Renal cortex interstitium (tissue), 15 donors: ENCODE results near the gene LIPI. TPM values are rescaled to one million over a fixed set of nuclear protein-coding genes. Genes with fewer than 3 reads are reported as not detected.
"Not testable (repeated sequence)": the region's sequence is repeated elsewhere in the genome, so short reads cannot be mapped to it uniquely, and the experiment has no call there.

ENCODE experiments used
- DNase-seq, 11 donors: peaks; one replicate each; pipeline ENCODE4 v3.0.0-alpha.2; 2013; ENCODE audit warnings: low read depth in 9 of 11, low spot score in 4 of 11; ENCODE audit errors: extremely low read depth in 1 of 11
- long read RNA-seq, 16 experiments: transcript quantifications; one replicate each; lab custom pipeline, GENCODE V29; 2026
- polyA plus RNA-seq, 3 donors: library from polyadenylated mRNA; unstranded; fragments of 120-200 nt; gene quantifications; one replicate each; pipeline ENCODE4 v1.2.1, GENCODE V29; 2013; ENCODE audit not compliant: insufficient read length in 3 of 3

Gene LIPI
- polyA plus RNA-seq: under 1 TPM; 0.16 to 0.68 (median 0.40) TPM
- long read RNA-seq, donor 1: 0 reads
- long read RNA-seq, donor 2: 0 reads
- long read RNA-seq, donor 3: 0 reads
- long read RNA-seq, donor 4: 0 reads
- long read RNA-seq, donor 5: 0 reads
- long read RNA-seq, donor 6: 0 reads
- long read RNA-seq, donor 7: 0 reads
- long read RNA-seq, donor 8: 0 reads
- long read RNA-seq, donor 9: 0 reads
- long read RNA-seq, donor 10: 0 reads
- long read RNA-seq, donor 11: 0 reads
- long read RNA-seq, donor 12: 0 reads
- long read RNA-seq, donor 13: 0 reads
- long read RNA-seq, donor 14: 0 reads
- long read RNA-seq, donor 15: 0 reads
- long read RNA-seq, donor 16: 0 reads

DNA sequence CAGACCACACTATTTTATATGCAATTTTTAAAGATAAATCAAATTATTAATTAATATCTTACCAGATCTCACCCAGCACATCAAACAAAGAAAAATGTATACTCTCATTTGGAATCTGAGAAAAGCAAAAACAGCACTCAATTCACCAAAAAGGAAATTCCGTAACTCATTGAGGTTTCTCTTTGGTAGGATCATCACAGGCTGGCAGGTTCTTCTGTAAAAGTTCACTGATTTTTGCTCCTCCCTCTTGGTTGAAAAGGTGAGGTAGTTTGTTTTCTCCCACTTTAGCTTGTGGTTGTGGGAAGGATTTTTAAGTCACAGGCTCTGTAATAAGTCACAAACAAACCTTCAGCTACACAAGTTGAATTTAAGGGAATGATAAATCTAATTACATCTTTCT lies at the start of gene LIPI:
Gene LIPI (minus strand): TSS at position 218 of the 400 bp plus-strand sequence. CDS start 110 bp downstream, at position 108.
- DNase-seq: no peak

DNA sequence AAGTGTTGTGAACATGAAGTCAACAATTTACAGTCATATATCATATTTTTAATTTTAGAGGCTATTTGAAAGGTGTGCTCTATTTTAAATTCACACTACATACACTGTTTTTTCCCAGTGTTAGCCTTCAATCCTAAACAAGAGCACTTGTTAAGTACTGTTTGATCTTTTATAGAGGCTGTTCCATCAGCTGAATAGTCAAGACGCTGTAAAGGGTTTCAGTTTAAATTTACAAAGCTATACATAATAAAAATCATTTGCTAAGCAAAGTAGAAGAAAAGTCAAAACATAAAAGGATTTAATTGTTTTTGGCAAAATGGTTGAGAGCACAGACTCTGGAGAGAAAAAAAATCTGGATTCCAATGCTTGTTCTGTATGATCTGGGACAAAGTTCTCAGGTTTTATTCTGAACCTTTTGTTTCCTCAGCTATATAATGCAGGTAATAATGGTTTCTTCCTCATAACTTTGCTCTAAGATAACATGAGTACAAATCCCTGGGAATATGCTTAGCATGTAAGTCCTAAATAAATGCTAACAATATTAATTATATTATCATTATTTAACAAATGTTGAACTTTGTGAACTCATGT lies 49.5 kb upstream of the LIPI start:
- DNase-seq: no peak

- DNase-seq: peak in 9 of 11 donors; percentile 24 to 59 (median 37)
These were observed 49.0 kb upstream of the LIPI start for GRCh38 chr21:14259747-14260146.

- no peak for DNase-seq
These were observed 40.6 kb upstream of the LIPI start for GRCh38 chr21:14251336-14251735.

GRCh38 chr21:14245711-14246110 lies 35.0 kb upstream of the LIPI start:
- no peak for DNase-seq

GRCh38 chr21:14244911-14245310 lies 34.2 kb upstream of the LIPI start:
- DNase-seq: no peak

DNA sequence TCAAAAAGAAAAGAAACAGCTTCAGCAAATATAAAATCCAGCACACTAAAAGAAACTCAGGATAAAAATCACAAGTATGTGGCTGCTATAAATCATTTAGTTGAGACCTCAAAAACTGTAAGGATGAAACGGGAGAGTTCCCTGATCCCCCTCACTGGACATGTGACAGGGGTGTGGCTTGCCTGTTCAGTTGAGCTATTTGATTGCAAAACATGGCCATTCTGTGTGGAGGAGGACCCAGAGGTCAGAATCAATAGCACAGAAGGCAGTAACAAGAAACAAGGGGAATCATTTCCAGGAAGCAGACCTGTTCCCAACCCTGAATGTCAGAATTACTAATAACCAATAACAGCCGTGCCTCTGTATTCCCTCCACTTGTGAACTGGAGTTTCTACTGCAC lies 33.1 kb upstream of the LIPI start:
- DNase-seq: no peak

DNA sequence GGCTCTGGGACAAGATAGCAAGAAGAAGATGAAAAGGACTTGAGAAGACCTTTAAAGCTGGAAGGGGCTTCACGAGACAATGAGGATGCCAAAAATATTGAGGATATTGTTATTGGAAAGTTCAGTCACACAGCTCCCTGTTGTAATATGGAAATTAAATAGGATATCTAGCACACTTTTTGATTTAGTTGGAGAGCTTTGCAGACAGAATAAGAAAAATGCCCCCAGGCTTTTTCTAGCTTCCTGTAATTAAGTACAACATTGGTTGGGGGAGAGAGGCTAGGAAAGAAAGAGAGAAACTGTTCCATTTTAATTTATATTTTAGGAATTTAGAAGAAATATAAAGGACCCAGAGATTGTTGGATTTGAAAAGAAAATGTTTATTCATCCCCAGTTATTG lies 32.7 kb upstream of the LIPI start:
- no peak for DNase-seq

- no peak for DNase-seq
These were observed 30.5 kb upstream of the LIPI start for GRCh38 chr21:14241297-14241696.

DNA sequence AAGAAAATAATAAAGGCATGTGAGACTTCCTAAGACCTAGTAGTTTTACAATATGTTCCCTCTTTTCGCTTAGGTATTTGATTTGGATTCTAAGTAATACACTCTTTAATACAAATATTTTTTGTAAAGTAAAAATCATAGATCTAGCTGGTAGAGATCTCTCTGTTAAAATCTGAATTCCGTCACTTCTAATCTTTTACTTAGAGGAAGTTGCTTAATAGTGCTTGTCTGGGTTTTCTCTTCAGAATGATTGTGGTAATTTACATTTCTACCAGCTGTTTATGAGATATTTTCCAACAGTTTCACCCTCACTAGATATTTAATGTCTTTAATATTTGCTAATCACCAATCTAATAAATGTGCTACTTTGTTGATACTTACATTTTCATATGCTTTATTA lies 28.5 kb upstream of the LIPI start:
- no peak for DNase-seq

DNA sequence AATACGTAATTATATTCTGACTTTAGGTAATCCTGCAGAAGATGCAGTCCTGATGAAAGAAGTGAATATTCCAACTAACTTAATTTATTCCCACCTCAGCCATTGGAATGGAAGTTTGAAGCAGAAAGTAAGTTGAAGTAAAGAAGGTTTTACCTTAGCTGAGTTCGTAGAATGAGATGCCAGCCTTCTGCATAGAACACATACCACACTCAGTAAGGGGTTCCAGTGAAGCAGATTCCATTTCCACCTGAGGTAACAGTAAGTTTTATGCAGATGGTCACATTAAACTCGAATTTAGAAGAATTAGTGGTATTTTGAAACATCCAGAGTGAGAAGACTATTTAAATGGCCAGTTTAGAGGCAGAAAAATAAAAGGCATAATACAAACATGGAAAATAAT lies 25.4 kb upstream of the LIPI start:
- DNase-seq: no peak

DNA sequence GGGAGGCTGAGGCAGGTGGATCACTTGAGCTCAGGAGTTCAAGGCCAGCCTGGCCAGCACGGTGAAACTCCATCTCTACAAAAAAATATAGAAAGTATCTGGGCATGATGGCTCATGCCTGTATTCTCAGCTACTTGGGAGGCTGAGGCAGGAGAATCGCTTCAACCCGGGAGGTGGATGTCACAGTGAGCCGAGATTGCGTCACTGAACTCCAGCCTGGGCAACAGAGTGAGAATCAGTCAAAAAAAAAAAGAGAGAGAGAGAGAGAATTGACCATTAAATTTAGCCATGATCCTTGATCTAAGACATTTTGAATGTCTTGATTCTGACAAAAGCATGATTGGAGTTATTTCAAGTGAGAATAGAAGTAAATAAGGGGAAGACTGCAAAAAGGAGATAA lies 24.3 kb upstream of the LIPI start:
- DNase-seq: no peak

GRCh38 chr21:14229399-14229798 lies 18.6 kb upstream of the LIPI start:
- DNase-seq: no peak

DNA sequence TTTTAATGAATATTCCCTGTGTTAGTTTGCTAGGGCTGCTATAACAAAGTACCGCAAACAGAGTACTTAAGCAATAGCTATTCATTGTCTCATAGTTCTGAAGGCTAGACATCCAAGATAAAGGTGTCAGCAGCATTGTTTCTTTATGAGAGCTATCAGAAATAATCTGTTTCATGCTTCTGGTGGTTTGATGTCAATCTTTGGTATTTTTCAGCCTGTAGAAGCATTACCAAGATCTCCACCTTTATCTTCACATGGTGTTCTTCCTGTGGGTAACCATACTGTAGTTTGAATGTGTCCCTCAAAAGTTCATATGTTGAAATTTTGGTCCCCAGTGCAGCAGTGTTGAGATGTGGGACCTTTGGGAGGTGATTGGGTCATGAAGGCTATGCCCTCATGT lies 12.6 kb upstream of the LIPI start:
- no peak for DNase-seq

GRCh38 chr21:14215971-14216641 lies 5.4 kb upstream of the LIPI start, which contains the start of gene RBM11:
RBM11 (plus strand) TSS chr21:14216157; CDS start chr21:14216187, 30 bp downstream.
- peak; percentile 36 to 70 (median 64) for DNase-seq

DNA sequence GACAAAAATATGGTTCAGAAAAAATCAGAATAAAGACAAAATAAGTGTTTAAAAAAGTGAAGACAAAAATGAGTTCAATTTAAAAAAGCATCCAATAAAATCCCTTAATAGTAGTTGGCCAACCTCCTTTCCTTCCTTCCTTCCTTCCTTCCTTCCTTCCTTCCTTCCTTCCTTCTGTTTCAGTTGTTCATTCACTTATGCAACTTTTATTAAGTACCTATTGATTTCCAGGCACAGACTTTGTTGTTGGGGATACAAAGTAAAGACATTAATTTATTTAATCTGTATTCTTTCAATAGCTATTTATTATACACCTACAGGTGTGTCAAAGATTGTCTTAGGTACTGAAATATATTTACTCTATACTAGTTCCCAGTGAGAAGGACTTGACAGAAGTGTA lies 2.4 kb upstream of the LIPI start:
- no peak for DNase-seq

DNA sequence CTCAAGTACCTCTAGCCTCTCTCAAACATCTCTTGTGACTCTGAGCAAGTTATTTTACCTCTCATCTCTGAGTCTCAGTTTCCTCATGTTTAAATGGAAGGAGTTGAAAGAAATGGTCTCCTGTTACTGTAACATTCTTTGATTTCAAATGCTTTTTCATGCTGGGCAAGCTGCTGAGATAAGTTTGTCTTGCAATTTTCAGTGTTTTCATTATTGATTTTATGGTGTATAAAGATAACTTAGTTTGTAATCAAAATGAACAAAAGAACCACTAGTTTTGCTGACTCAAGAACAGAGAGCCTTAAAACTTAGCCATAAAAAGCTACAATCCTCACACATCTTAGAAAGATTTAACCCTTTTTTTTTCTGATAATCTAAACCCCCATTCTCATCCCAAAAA lies 4.5 kb downstream of the LIPI start:
- DNase-seq: no peak

DNA sequence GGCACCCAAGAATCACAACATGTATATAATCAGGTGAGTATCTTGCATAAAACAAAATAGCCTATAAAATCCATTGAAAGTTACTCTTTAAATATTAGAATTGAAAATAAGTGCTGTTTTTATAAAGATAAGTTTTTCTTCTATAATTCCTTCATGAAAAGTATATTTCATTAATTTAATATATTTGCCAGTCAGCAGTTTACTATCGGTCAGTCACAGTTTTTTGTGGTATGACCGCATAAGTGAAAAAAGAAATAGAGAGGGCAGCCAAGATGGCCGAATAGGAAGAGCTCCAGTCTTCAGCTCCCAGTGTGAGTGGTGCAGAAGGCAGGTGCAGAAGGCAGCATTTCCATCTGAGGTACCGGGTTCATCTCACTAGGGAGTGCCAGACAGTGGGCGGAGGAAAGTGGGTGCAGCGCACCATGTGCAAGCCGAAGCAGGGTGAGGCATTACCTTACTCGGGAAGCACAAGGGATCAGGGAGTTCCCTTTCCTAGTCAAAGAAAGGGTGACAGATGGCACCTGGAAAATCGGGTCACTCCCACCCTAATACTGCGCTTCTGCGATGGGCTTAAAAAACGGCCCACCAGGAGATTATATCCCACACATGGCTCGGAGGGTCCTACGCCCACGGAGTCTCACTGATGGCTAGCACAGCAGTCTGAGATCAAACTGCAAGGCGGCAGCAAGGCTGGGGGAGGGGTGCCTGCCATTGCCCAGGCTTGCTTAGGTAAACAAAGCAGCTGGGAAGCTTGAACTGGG lies 44.1 kb downstream of the LIPI start:
- DNase-seq: not testable (repeated sequence)

GRCh38 chr21:14143999-14144398 lies 66.8 kb downstream of the LIPI start:
- no peak for DNase-seq

DNA sequence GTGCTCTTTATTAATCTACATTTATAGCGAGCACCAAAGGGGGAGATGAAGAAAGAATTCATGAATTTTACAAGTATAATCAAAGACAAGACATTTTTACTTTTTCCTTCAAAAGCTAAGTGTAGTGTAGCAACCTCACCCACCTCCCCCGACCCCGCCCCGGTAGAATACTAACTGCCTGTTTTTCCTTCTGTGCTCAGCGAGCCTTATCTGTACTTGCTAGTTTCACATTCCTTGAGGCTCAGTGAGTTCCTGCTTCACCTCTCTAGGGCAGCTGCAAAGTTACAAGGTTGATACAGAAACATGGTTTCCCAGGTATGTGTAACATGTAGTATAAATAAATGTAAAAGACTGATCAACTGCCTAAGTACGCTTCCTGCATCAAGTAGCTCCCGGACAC lies 86.5 kb downstream of the LIPI start:
- DNase-seq: peak in 1 of 11 donors; percentile 6
